ENCODE results near the gene USP43.

- TF ChIP-seq CTCF (IDR thresholded peaks at IDR 0.05; ENCODE audit: borderline replicate concordance, extremely low read depth, low read length, poor library complexity, severe bottlenecking): no peak
- no peak for TF ChIP-seq EZH2 (IDR thresholded peaks at IDR 0.05; ENCODE audit: borderline replicate concordance, low read depth, low read length, severe bottlenecking)
Measured at GRCh38 chr17:9648521-9649110, 3.3 kb downstream of the USP43 start.
